IMR-90 (cell line): Measurements from ENCODE around the gene UTRN. TPM values are rescaled to one million over a fixed set of nuclear protein-coding genes. Genes with fewer than 3 reads are reported as not detected.

Source experiments
- ATAC-seq: fragments of 200-7000 bp; cut with Tn5 transposase; 2 replicates; pipeline ENCODE4 v1.9.1; 2020; ENCODE audit warnings: low read depth, mild to moderate bottlenecking, moderate library complexity
- BruUV-seq: library from RNA; stranded (reverse); fragments of 400-500 nt; replicated peaks from 2 replicates; lab custom pipeline; 2021; lab: Mats Ljungman, UMichigan
- CTCF ChIA-PET: fragments of 300-600 bp; formaldehyde crosslinking; extraction: SDS; loops from one replicate; lab custom pipeline; 2021; ENCODE audit warnings: antibody characterized with exemption; lab: Yijun Ruan, JAX
- POLR2A ChIA-PET: fragments of 300-600 bp; sonication (Branson Sonifier 250); formaldehyde crosslinking; loops from one replicate; lab custom pipeline; 2022; ENCODE audit warnings: antibody characterized with exemption; ENCODE audit not compliant: unreplicated experiment; lab: Charles Lee
- DNase-seq: peaks from one replicate; pipeline ENCODE4 v3.0.0; 2013
- H2AFZ ChIP-seq: replicated peaks from 2 replicates; pipeline ENCODE3; 2013; ENCODE audit warnings: low read length, mild to moderate bottlenecking; ENCODE audit not compliant: poor library complexity
- H2AK5ac ChIP-seq: 2 replicates; pipeline ENCODE4 v1.6.1; 2013; ENCODE audit warnings: low read depth, low read length, inconsistent platforms
- H2AK9ac ChIP-seq: replicated peaks from 2 replicates; pipeline ENCODE3; 2013; ENCODE audit warnings: mild to moderate bottlenecking, low read depth, low read length, moderate library complexity; ENCODE audit not compliant: poor library complexity
- H2BK120ac ChIP-seq: 2 replicates; pipeline ENCODE4 v1.6.1; 2013; ENCODE audit warnings: low read depth, low read length, inconsistent platforms
- H2BK15ac ChIP-seq: 3 replicates; pipeline ENCODE4 v1.6.1; 2013; ENCODE audit warnings: low read depth, low read length, inconsistent platforms
- H2BK20ac ChIP-seq: 2 replicates; pipeline ENCODE4 v1.6.1; 2013; ENCODE audit warnings: low read depth, mild to moderate bottlenecking, inconsistent platforms, low read length, moderate library complexity
- H2BK5ac ChIP-seq: 2 replicates; pipeline ENCODE4 v1.6.1; 2013; ENCODE audit warnings: mild to moderate bottlenecking, low read depth, low read length, inconsistent platforms; ENCODE audit not compliant: poor library complexity, severe bottlenecking
- H3K14ac ChIP-seq: replicated peaks from 2 replicates; pipeline ENCODE4 v1.6.1; 2013; ENCODE audit warnings: low read depth, low read length, inconsistent platforms
- H3K18ac ChIP-seq: 2 replicates; pipeline ENCODE4 v1.6.1; 2013; ENCODE audit warnings: low read depth, low read length, control low read depth
- H3K23ac ChIP-seq: 2 replicates; pipeline ENCODE4 v1.6.1; 2013; ENCODE audit warnings: low read depth, low read length, inconsistent platforms
- H3K27ac ChIP-seq: 2 replicates; pipeline ENCODE4 v1.5.1; 2013; ENCODE audit warnings: mild to moderate bottlenecking, control low read depth, low read length; ENCODE audit not compliant: insufficient read depth
- H3K27me3 ChIP-seq: 2 replicates; pipeline ENCODE4 v1.6.1; 2013; ENCODE audit warnings: low read length; ENCODE audit not compliant: control insufficient read depth, insufficient read depth
- H3K36me3 ChIP-seq: 2 replicates; pipeline ENCODE4 v1.6.1; 2013; ENCODE audit warnings: low read length, mixed read lengths; ENCODE audit not compliant: control insufficient read depth, insufficient read depth
- H3K4ac ChIP-seq: 2 replicates; pipeline ENCODE4 v1.6.1; 2013; ENCODE audit warnings: low read depth, low read length, inconsistent platforms
- H3K4me1 ChIP-seq: 2 replicates; pipeline ENCODE4 v1.6.1; 2013; ENCODE audit warnings: low read length, mixed read lengths; ENCODE audit not compliant: control insufficient read depth, insufficient read depth
- H3K4me2 ChIP-seq: 2 replicates; pipeline ENCODE4 v1.6.1; 2013; ENCODE audit warnings: low read depth, mild to moderate bottlenecking, control low read depth, low read length, moderate library complexity
- H3K4me3 ChIP-seq: 2 replicates; pipeline ENCODE4 v1.5.1; 2013; ENCODE audit warnings: low read depth, mild to moderate bottlenecking, control low read depth, low read length, moderate library complexity; ENCODE audit not compliant: insufficient read depth
- H3K56ac ChIP-seq: 2 replicates; pipeline ENCODE4 v1.6.1; 2013; ENCODE audit warnings: low read length, inconsistent platforms; ENCODE audit not compliant: insufficient read depth; ENCODE audit errors: extremely low read depth
- H3K79me1 ChIP-seq, 2 experiments: 2 replicates each; pipeline ENCODE4 v1.6.1; 2013; ENCODE audit warnings: low read length in 2 of 2, inconsistent platforms in 1 of 2, low read depth in 1 of 2
- H3K9ac ChIP-seq: 2 replicates; pipeline ENCODE4 v1.6.1; 2013; ENCODE audit warnings: low read depth, low read length, control low read depth
- H3K9me1 ChIP-seq: 2 replicates; pipeline ENCODE4 v1.6.1; 2013; ENCODE audit warnings: low read length, inconsistent platforms; ENCODE audit not compliant: insufficient read depth
- H3K9me3 ChIP-seq: 2 replicates; pipeline ENCODE4 v1.6.1; 2013; ENCODE audit warnings: low read length; ENCODE audit not compliant: control insufficient read depth, insufficient read depth
- H4K20me1 ChIP-seq: 2 replicates; pipeline ENCODE4 v1.6.1; 2013; ENCODE audit warnings: low read length, inconsistent platforms; ENCODE audit not compliant: insufficient read depth
- H4K5ac ChIP-seq: 2 replicates; pipeline ENCODE4 v1.6.1; 2013; ENCODE audit warnings: mild to moderate bottlenecking, low read depth, low read length, control low read depth
- H4K8ac ChIP-seq, 2 experiments: 2 replicates each; pipeline ENCODE4 v1.6.1; 2013; ENCODE audit warnings: low read depth in 2 of 2, low read length in 2 of 2, control low read depth in 1 of 2, inconsistent platforms in 1 of 2
- H4K91ac ChIP-seq: 2 replicates; pipeline ENCODE4 v1.6.1; 2013; ENCODE audit warnings: low read depth, low read length, inconsistent platforms; ENCODE audit not compliant: insufficient read depth
- RAD21 ChIP-seq: IDR thresholded peaks from 2 replicates; pipeline ENCODE4 v1.6.1; 2012; ENCODE audit warnings: low read length, improper control_type of control experiment
- RCOR1 ChIP-seq: IDR thresholded peaks from 2 replicates; pipeline ENCODE4 v1.6.1; 2012; ENCODE audit warnings: mild to moderate bottlenecking, low read length, improper control_type of control experiment; ENCODE audit not compliant: insufficient replicate concordance
- WGBS, 2 experiments: methylation state at CpG; one replicate each; pipeline versions ENCODE4 v1.1.5 to v1.1.7; 2013; ENCODE audit warnings: missing lambda C conversion rate in 2 of 2; ENCODE audit not compliant: insufficient read length in 1 of 2; ENCODE audit errors: extremely low coverage in 2 of 2; 5-methylcytosine and 5-hydroxymethylcytosine counted together
- dilution Hi-C: fragments of 300-500 bp; cut with HindIII; formaldehyde crosslinking; loops from one replicate; pipeline ENCODE4 v1.14.3; 2018; ENCODE audit warnings: low sequenced_read_pairs; ENCODE audit not compliant: unreplicated experiment
- in situ Hi-C: fragments of 300-500 bp; cut with MboI; formaldehyde crosslinking; loops from 3 replicates; pipeline ENCODE4 v1.14.3; 2019; ENCODE audit warnings: low sequenced_read_pairs, inconsistent platforms, mixed read lengths
- intact Hi-C: fragments of 100-400 bp; cut with micrococcal nuclease; formaldehyde crosslinking; loops from 2 replicates; pipeline ENCODE4 v1.10.0; 2022
- polyA plus RNA-seq, 3 experiments: library from polyadenylated mRNA; depleted of rRNA; stranded (reverse); fragments of >200 nt; gene quantifications; 2 replicates each; pipeline ENCODE4 v1.2.3, GENCODE V29; 2012; ENCODE audit warnings: low replicate concordance in 1 of 3
- total RNA-seq: library from RNA; depleted of rRNA; stranded (reverse); fragments of >200 nt; gene quantifications from 2 replicates; pipeline ENCODE4 v1.2.3, GENCODE V29; 2012

UTRN gene
- total and polyA plus RNA-seq, 2 of the 4 experiments (the other 2 are of a cell fraction), result 17.3 to 83.5 TPM

- Histone ChIP-seq H3K9me1 (peaks cover 7% of the 10 kb centered on the region; the same call in 1 of the 2 replicates), H3K18ac (no peak overlapping the region), H3K9ac (no peak overlapping the region), H3K23ac (no peak overlapping the region), H3K27ac (no peak overlapping the region), H3K27me3 (no peaks in the 10 kb centered on the region), H3K4me1 (no peaks in the 10 kb centered on the region; the same call in 1 of the 2 replicates), H2BK120ac (no peak overlapping the region), H3K14ac (no peak overlapping the region), H2BK15ac (no peak overlapping the region), H3K36me3 (0 out of 2 replicates have a peak, but pooled peaks cover 2% of the 10 kb centered on the region), H3K4me3 (no peak overlapping the region), H4K8ac (no peak overlapping the region), H3K56ac (no peak overlapping the region), H4K91ac (no peak overlapping the region), H3K9me3 (no peaks in the 10 kb centered on the region), H2BK20ac (no peak overlapping the region), H4K5ac (no peak overlapping the region), H3K4me2 (no peak overlapping the region), H3K4ac (no peak overlapping the region), H2AFZ (no peak overlapping the region), H2BK5ac (no peak overlapping the region), H2AK9ac (no peak overlapping the region), H4K20me1 (peaks cover 6% of the 10 kb centered on the region; the same call in 1 of the 2 replicates), H3K79me1 (peaks cover 23 to 39% of the 10 kb centered on the region in 2 experiments), H2AK5ac (no peak overlapping the region)
- CTCF ChIA-PET, result interaction anchor here (1.1 kb wide), 1 partner anchor 184 kb away, joined by 3 read pairs; no protein-coding TSS in a partner anchor
- in situ Hi-C loops, result loop anchor here (5.0 kb wide), 1 partner anchor 193 kb away; no protein-coding TSS in a partner anchor
- dilution Hi-C loops, result no loop called here
- intact Hi-C loops, result loop anchor here (5.0 kb wide), 1 partner anchor 258 kb away; no protein-coding TSS in a partner anchor
- BruUV-seq, result no TSS peak
- ATAC-seq, result no peak
- WGBS, 2 experiments, result 86% methylated on average over 1 of the region's 1 CpG; no CpG with 5 or more reads in 1 of the 2 experiments
- DNase-seq, result no peak
- TF ChIP-seq RAD21 (no peak), RCOR1 (no peak)
- POLR2A ChIA-PET, result no interaction called here
Measured at GRCh38 chr6:144289006-144289405, 3.9 kb downstream of the UTRN start.
